Measurements from ENCODE around the gene ZBTB37.
A peak's percentile ranks its signal among the peaks of the same experiment; 100 is the strongest.

The ZBTB37 gene

DNA sequence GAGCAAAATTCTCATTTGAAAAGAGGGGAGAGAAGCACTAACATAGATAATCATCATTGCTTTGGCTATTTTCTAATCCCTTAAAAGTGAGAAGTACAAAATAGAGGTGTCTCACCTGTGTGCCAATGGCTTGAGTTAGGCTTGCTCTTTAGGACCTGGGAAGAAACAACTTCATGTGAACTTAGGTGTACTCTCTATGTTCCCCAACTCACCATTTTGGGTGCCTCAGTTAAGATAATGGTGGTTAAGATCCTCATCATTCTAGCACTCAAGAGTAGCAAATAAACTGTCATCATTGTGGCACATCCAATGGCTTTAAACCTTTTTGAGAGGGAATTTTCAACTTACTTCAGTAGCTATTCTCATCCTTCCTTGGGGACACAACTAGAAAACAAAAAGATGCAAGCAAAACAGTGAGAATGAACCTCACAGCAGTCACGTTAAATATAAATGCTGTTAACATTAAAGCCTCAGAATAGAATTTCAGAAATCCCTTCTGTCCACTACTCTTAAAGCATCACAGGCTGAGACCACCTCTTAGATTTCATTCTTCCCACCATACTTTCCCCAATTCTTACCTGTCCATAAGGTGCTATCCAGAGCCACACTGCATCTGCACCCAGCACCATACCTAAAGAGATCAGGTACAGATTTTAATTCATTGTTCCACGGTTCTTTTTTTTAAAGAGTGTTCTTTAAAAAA, 1.6 kb upstream of the ZBTB37 start:
- no peak overlapping the region for H2BK120ac ChIP-seq (ENCODE audit: low read depth, low read length)
- no peak overlapping the region for H2BK12ac ChIP-seq (ENCODE audit: low read length)
- H3K23ac ChIP-seq (ENCODE audit: low read depth, low read length, poor library complexity), result no peak overlapping the region
- no peak overlapping the region for H2BK5ac ChIP-seq (ENCODE audit: low read length)
- peak overlapping the region; percentile 89 for H3K4me2 ChIP-seq (ENCODE audit: insufficient read depth, low read length, poor library complexity, severe bottlenecking)
- no peak overlapping the region for H2BK15ac ChIP-seq (ENCODE audit: low read length)
- no peak overlapping the region for H3K4ac ChIP-seq (ENCODE audit: low read length)
- H3K36me3 ChIP-seq (replicated peaks in 1 of 2; ENCODE audit: control insufficient read depth in 2 of 2, insufficient read depth in 2 of 2, low read length in 2 of 2), result peaks cover 19 to 76% of the 10 kb centered on the region in 2 donors
- H4K91ac ChIP-seq (ENCODE audit: low read depth, low read length, poor library complexity), result no peak overlapping the region
- no peak for DNase-seq (ENCODE audit: low spot score)
- no peaks in the 10 kb centered on the region for H3K9me3 ChIP-seq (replicated peaks in 1 of 2; ENCODE audit: control insufficient read depth in 2 of 2, insufficient read depth in 1 of 2, low read depth in 1 of 2, low read length in 2 of 2)
- no peak overlapping the region for H2AK5ac ChIP-seq (ENCODE audit: low read depth, low read length)
- WGBS, 2 donors (ENCODE audit: extremely low coverage in 2 of 2, insufficient read length in 2 of 2, insufficient replicate concordance in 1 of 2), result no CpG with 5 or more reads among the region's 2 CpGs
- no peak overlapping the region for H3K9ac ChIP-seq (ENCODE audit: low read depth, low read length, poor library complexity)
- no peak overlapping the region for H4K8ac ChIP-seq (ENCODE audit: low read depth, low read length)
- no peak overlapping the region for H2AFZ ChIP-seq (ENCODE audit: low read length)
- peak overlapping the region; percentile 86 to 97 for H3K4me3 ChIP-seq (ENCODE audit: low read length in 2 of 2)
- H3K14ac ChIP-seq (ENCODE audit: low read length), result no peak overlapping the region
- H3K18ac ChIP-seq (ENCODE audit: low read length), result no peak overlapping the region
- no peaks in the 10 kb centered on the region for H3K27me3 ChIP-seq (ENCODE audit: control insufficient read depth in 3 of 3, insufficient read depth in 3 of 3, low read depth in 1 of 3, low read length in 3 of 3)
- H3K79me1 ChIP-seq (ENCODE audit: low read depth, low read length), result no peaks in the 10 kb centered on the region
- no peak overlapping the region for H3K27ac ChIP-seq (replicated peaks; ENCODE audit: low read length)
- H3K4me1 ChIP-seq (ENCODE audit: control insufficient read depth in 2 of 2, insufficient read depth in 1 of 2, low read depth in 1 of 2, low read length in 2 of 2), result peaks cover 4 to 11% of the 10 kb centered on the region in 2 donors

DNA sequence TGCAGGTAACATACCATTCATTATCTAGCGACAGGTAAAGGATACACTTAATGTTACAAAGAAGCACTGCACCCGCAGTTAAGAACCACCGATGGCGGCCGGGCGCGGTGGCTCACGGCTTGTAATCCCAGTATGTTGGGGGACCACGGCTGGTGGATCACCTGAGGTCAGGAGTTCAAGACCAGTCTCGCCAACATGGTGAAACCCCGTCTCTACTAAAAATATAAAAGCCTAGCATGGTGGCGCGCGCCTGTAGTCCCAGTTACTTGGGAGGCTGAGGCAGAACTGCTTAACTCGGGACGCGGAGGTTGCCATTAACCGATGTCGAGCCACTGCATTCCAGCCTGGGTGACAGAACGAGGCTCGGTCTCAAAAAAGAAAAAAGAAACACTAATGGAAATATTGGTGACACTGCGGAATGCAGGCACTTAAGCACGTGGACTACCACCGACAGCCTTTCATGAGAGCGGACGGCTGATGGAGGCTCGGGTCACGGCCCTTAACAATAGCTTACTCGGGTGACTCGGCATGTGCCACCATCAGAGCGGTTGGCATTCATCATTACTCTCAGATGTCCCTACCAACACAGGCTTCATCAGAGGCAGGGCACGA, 933 bp upstream of the ZBTB37 start:
- H3K9me3 ChIP-seq (replicated peaks in 1 of 2; ENCODE audit: control insufficient read depth in 2 of 2, insufficient read depth in 1 of 2, low read depth in 1 of 2, low read length in 2 of 2), result no peaks in the 10 kb centered on the region
- peaks cover 4 to 11% of the 10 kb centered on the region in 2 donors for H3K4me1 ChIP-seq (ENCODE audit: control insufficient read depth in 2 of 2, insufficient read depth in 1 of 2, low read depth in 1 of 2, low read length in 2 of 2)
- DNase-seq (ENCODE audit: low spot score), result no peak
- no peak overlapping the region for H2BK120ac ChIP-seq (ENCODE audit: low read depth, low read length)
- H4K91ac ChIP-seq (ENCODE audit: low read depth, low read length, poor library complexity), result peak overlapping the region; percentile 5
- H3K4ac ChIP-seq (ENCODE audit: low read length), result no peak overlapping the region
- peak overlapping the region; percentile 89 for H2BK5ac ChIP-seq (ENCODE audit: low read length)
- H2AK5ac ChIP-seq (ENCODE audit: low read depth, low read length), result peak overlapping the region; percentile 76
- H3K4me3 ChIP-seq (ENCODE audit: low read length in 2 of 2), result peak overlapping the region; percentile 86 to 97
- peak overlapping the region; percentile 86 for H3K18ac ChIP-seq (ENCODE audit: low read length)
- peak overlapping the region; percentile 98 for H3K23ac ChIP-seq (ENCODE audit: low read depth, low read length, poor library complexity)
- no peak overlapping the region for H2BK15ac ChIP-seq (ENCODE audit: low read length)
- H3K27me3 ChIP-seq (ENCODE audit: control insufficient read depth in 3 of 3, insufficient read depth in 3 of 3, low read depth in 1 of 3, low read length in 3 of 3), result no peaks in the 10 kb centered on the region
- peaks cover 17 to 76% of the 10 kb centered on the region in 2 donors for H3K36me3 ChIP-seq (replicated peaks in 1 of 2; ENCODE audit: control insufficient read depth in 2 of 2, insufficient read depth in 2 of 2, low read length in 2 of 2)
- H3K79me1 ChIP-seq (ENCODE audit: low read depth, low read length), result no peaks in the 10 kb centered on the region
- peak overlapping the region; percentile 89 for H3K4me2 ChIP-seq (ENCODE audit: insufficient read depth, low read length, poor library complexity, severe bottlenecking)
- H2BK12ac ChIP-seq (ENCODE audit: low read length), result no peak overlapping the region
- no peak overlapping the region for H4K8ac ChIP-seq (ENCODE audit: low read depth, low read length)
- no CpG with 5 or more reads among the region's 32 CpGs for WGBS, 2 donors (ENCODE audit: extremely low coverage in 2 of 2, insufficient read length in 2 of 2, insufficient replicate concordance in 1 of 2)
- H3K27ac ChIP-seq (replicated peaks; ENCODE audit: low read length), result peak overlapping the region; percentile 78
- H2AFZ ChIP-seq (ENCODE audit: low read length), result peak overlapping the region; percentile 44
- peak overlapping the region; percentile 93 for H3K9ac ChIP-seq (ENCODE audit: low read depth, low read length, poor library complexity)
- no peak overlapping the region for H3K14ac ChIP-seq (ENCODE audit: low read length)

DNA sequence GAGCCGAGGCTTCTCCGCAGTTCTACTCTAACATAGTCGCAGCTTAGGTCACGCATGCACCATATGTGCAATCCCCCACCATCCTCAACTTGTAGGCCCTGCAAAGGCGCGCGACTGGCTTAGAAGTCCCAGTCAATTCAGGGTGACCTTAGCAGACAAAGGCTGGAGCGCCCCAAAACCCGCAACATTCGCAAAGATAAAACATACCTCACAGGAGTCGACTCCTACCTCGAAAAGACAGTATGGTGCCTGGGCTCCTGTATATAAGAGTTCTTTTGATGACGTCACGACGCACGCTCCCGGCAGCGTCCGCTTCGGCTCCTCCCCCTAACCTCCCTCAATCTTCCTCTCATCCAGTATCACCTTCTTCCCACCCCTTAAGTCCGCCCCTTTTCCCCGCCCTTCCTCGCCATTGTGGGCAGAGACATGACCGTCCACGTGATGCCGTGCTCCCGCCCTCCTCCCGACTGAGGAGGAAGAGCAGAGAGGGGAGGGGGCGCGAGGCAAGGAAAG, 371 bp upstream of the ZBTB37 start, which contains the start of gene GAS5:
TSS of gene GAS5 (minus strand) at position 237 of the 513 bp plus-strand sequence.
- peak within 1 kb of the TSS; percentile 96 for H3K27ac ChIP-seq (replicated peaks; ENCODE audit: low read length)
- H2BK12ac ChIP-seq (ENCODE audit: low read length), result peak within 1 kb of the TSS; percentile 84
- H3K4ac ChIP-seq (ENCODE audit: low read length), result no peak within 1 kb of the TSS
- peak within 1 kb of the TSS; percentile 89 for H3K4me2 ChIP-seq (ENCODE audit: insufficient read depth, low read length, poor library complexity, severe bottlenecking)
- peak within 1 kb of the TSS; percentile 97 for H2BK5ac ChIP-seq (ENCODE audit: low read length)
- H3K9ac ChIP-seq (ENCODE audit: low read depth, low read length, poor library complexity), result peak within 1 kb of the TSS; percentile 93
- H3K4me1 ChIP-seq (ENCODE audit: control insufficient read depth in 2 of 2, insufficient read depth in 1 of 2, low read depth in 1 of 2, low read length in 2 of 2), result peaks cover 4 to 11% of the 10 kb centered on the region in 2 donors
- H3K36me3 ChIP-seq (replicated peaks in 1 of 2; ENCODE audit: control insufficient read depth in 2 of 2, insufficient read depth in 2 of 2, low read length in 2 of 2), result peaks cover 17 to 74% of the 10 kb centered on the region in 2 donors
- no peak within 1 kb of the TSS for H2BK120ac ChIP-seq (ENCODE audit: low read depth, low read length)
- H3K18ac ChIP-seq (ENCODE audit: low read length), result peak within 1 kb of the TSS; percentile 98
- peak within 1 kb of the TSS; percentile 76 for H2AK5ac ChIP-seq (ENCODE audit: low read depth, low read length)
- DNase-seq (ENCODE audit: low spot score), result peak; percentile 100
- H3K27me3 ChIP-seq (ENCODE audit: control insufficient read depth in 3 of 3, insufficient read depth in 3 of 3, low read depth in 1 of 3, low read length in 3 of 3), result no peaks in the 10 kb centered on the region
- H2AFZ ChIP-seq (ENCODE audit: low read length), result peak within 1 kb of the TSS; percentile 94
- no peaks in the 10 kb centered on the region for H3K79me1 ChIP-seq (ENCODE audit: low read depth, low read length)
- H2BK15ac ChIP-seq (ENCODE audit: low read length), result no peak within 1 kb of the TSS
- H4K8ac ChIP-seq (ENCODE audit: low read depth, low read length), result no peak within 1 kb of the TSS
- H3K9me3 ChIP-seq (replicated peaks in 1 of 2; ENCODE audit: control insufficient read depth in 2 of 2, insufficient read depth in 1 of 2, low read depth in 1 of 2, low read length in 2 of 2), result no peaks in the 10 kb centered on the region
- peak within 1 kb of the TSS; percentile 97 for H3K4me3 ChIP-seq (ENCODE audit: low read length in 2 of 2)
- no peak within 1 kb of the TSS for H3K14ac ChIP-seq (ENCODE audit: low read length)
- H3K23ac ChIP-seq (ENCODE audit: low read depth, low read length, poor library complexity), result peak within 1 kb of the TSS; percentile 98
- no CpG with 5 or more reads among the region's 30 CpGs for WGBS, 2 donors (ENCODE audit: extremely low coverage in 2 of 2, insufficient read length in 2 of 2, insufficient replicate concordance in 1 of 2)
- peak within 1 kb of the TSS; percentile 5 for H4K91ac ChIP-seq (ENCODE audit: low read depth, low read length, poor library complexity)

DNA sequence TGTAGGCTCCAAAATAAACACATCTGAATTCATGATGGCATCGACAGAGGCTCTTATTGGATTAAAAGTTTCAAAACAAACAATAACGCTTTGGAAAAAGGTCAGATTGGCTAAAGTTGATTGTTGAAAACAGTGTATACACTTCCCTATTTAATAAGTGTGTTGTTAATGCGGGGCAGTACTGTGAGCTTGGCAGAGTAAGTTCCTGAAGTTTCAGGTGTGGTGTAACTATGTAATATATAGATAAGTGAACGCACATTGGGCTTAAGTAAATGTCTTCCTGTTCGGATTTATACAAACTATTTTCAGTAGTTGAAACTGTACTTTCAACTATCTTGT, 810 bp downstream of the ZBTB37 start:
- H2AFZ ChIP-seq (ENCODE audit: low read length), result peak overlapping the region; percentile 94
- H3K27me3 ChIP-seq (ENCODE audit: control insufficient read depth in 3 of 3, insufficient read depth in 3 of 3, low read depth in 1 of 3, low read length in 3 of 3), result no peaks in the 10 kb centered on the region
- H3K23ac ChIP-seq (ENCODE audit: low read depth, low read length, poor library complexity), result no peak overlapping the region
- H3K9me3 ChIP-seq (replicated peaks in 1 of 2; ENCODE audit: control insufficient read depth in 2 of 2, insufficient read depth in 1 of 2, low read depth in 1 of 2, low read length in 2 of 2), result no peaks in the 10 kb centered on the region
- peaks cover 4 to 11% of the 10 kb centered on the region in 2 donors for H3K4me1 ChIP-seq (ENCODE audit: control insufficient read depth in 2 of 2, insufficient read depth in 1 of 2, low read depth in 1 of 2, low read length in 2 of 2)
- no CpG with 5 or more reads among the region's 5 CpGs for whole genome bisulfite sequencing, 2 donors (ENCODE audit: extremely low coverage in 2 of 2, insufficient read length in 2 of 2, insufficient replicate concordance in 1 of 2)
- H4K8ac ChIP-seq (ENCODE audit: low read depth, low read length), result no peak overlapping the region
- no peak overlapping the region for H2AK5ac ChIP-seq (ENCODE audit: low read depth, low read length)
- DNase-seq (ENCODE audit: low spot score), result no peak
- H3K27ac ChIP-seq (replicated peaks; ENCODE audit: low read length), result peak overlapping the region; percentile 44
- H3K9ac ChIP-seq (ENCODE audit: low read depth, low read length, poor library complexity), result no peak overlapping the region
- no peaks in the 10 kb centered on the region for H3K79me1 ChIP-seq (ENCODE audit: low read depth, low read length)
- peak overlapping the region; percentile 72 for H3K4me2 ChIP-seq (ENCODE audit: insufficient read depth, low read length, poor library complexity, severe bottlenecking)
- H4K91ac ChIP-seq (ENCODE audit: low read depth, low read length, poor library complexity), result no peak overlapping the region
- peak overlapping the region; percentile 97 for H2BK5ac ChIP-seq (ENCODE audit: low read length)
- no peak overlapping the region for H2BK12ac ChIP-seq (ENCODE audit: low read length)
- peak overlapping the region; percentile 97 for H3K4me3 ChIP-seq (ENCODE audit: low read length in 2 of 2)
- no peak overlapping the region for H3K14ac ChIP-seq (ENCODE audit: low read length)
- no peak overlapping the region for H3K18ac ChIP-seq (ENCODE audit: low read length)
- H3K36me3 ChIP-seq (replicated peaks in 1 of 2; ENCODE audit: control insufficient read depth in 2 of 2, insufficient read depth in 2 of 2, low read length in 2 of 2), result peaks cover 15 to 72% of the 10 kb centered on the region in 2 donors
- no peak overlapping the region for H2BK15ac ChIP-seq (ENCODE audit: low read length)
- H3K4ac ChIP-seq (ENCODE audit: low read length), result no peak overlapping the region
- H2BK120ac ChIP-seq (ENCODE audit: low read depth, low read length), result no peak overlapping the region
